Measurements from ENCODE around the gene LARGE1.

The LARGE1 gene

GRCh38 chr22:33654173-33654895 is 265.9 kb downstream of the LARGE1 start:
- no peak for DNase-seq

GRCh38 chr22:33653532-33654063 is 266.7 kb downstream of the LARGE1 start:
- no peak for DNase-seq

- DNase-seq, result no peak
These were observed 267.7 kb downstream of the LARGE1 start for GRCh38 chr22:33652615-33653014.

GRCh38 chr22:33650244-33650643 is 270.0 kb downstream of the LARGE1 start:
- DNase-seq, result no peak

GRCh38 chr22:33648478-33648877 is 271.8 kb downstream of the LARGE1 start:
- DNase-seq, result no peak

GRCh38 chr22:33640900-33641299 is 279.4 kb downstream of the LARGE1 start:
- no peak for DNase-seq

- no peak for DNase-seq
These were observed 280.6 kb downstream of the LARGE1 start for GRCh38 chr22:33639588-33640254.

- DNase-seq, result no peak
These were observed 284.5 kb downstream of the LARGE1 start for GRCh38 chr22:33635766-33636165.

- DNase-seq, result no peak
These were observed 288.5 kb downstream of the LARGE1 start for GRCh38 chr22:33631777-33632176.

GRCh38 chr22:33625959-33626358 is 294.3 kb downstream of the LARGE1 start:
- no peak for DNase-seq

GRCh38 chr22:33620085-33620484 is 300.2 kb downstream of the LARGE1 start:
- no peak for DNase-seq

- no peak for DNase-seq
These were observed 313.8 kb downstream of the LARGE1 start for GRCh38 chr22:33606504-33606903.

- DNase-seq, result no peak
These were observed 314.6 kb downstream of the LARGE1 start for GRCh38 chr22:33605666-33606065.

GRCh38 chr22:33605221-33605620 is 315.1 kb downstream of the LARGE1 start:
- DNase-seq, result no peak

GRCh38 chr22:33601062-33601461 is 319.2 kb downstream of the LARGE1 start:
- DNase-seq, result no peak

- DNase-seq, result no peak
These were observed 319.7 kb downstream of the LARGE1 start for GRCh38 chr22:33600595-33600994.

GRCh38 chr22:33600113-33600512 is 320.2 kb downstream of the LARGE1 start:
- no peak for DNase-seq

- DNase-seq, result no peak
These were observed 320.7 kb downstream of the LARGE1 start for GRCh38 chr22:33599596-33599995.

- no peak for DNase-seq
These were observed 321.5 kb downstream of the LARGE1 start for GRCh38 chr22:33598821-33599220.

- no peak for DNase-seq
These were observed 322.8 kb downstream of the LARGE1 start for GRCh38 chr22:33597274-33597985.

GRCh38 chr22:33593818-33594217 is 326.5 kb downstream of the LARGE1 start:
- DNase-seq, result no peak

GRCh38 chr22:33591946-33592345 is 328.3 kb downstream of the LARGE1 start:
- DNase-seq, result no peak

- DNase-seq, result no peak
These were observed 331.0 kb downstream of the LARGE1 start for GRCh38 chr22:33589297-33589696.

GRCh38 chr22:33588860-33589259 is 331.4 kb downstream of the LARGE1 start:
- no peak for DNase-seq

Measured in activated T-cell treated with anti-CD3 and anti-CD28 coated beads, Interleukin-2, amount 50 U/mL, for 48 hours (primary cell).